ENCODE data around the gene TGFB2. TPM values are rescaled to one million over a fixed set of nuclear protein-coding genes. Genes with fewer than 3 reads are reported as not detected.

TGFB2 gene
- 23.5 TPM for polyA plus RNA-seq (2013, experiment 1 of 2)
- 23.9 TPM for polyA plus RNA-seq (2013, experiment 2 of 2)

DNA sequence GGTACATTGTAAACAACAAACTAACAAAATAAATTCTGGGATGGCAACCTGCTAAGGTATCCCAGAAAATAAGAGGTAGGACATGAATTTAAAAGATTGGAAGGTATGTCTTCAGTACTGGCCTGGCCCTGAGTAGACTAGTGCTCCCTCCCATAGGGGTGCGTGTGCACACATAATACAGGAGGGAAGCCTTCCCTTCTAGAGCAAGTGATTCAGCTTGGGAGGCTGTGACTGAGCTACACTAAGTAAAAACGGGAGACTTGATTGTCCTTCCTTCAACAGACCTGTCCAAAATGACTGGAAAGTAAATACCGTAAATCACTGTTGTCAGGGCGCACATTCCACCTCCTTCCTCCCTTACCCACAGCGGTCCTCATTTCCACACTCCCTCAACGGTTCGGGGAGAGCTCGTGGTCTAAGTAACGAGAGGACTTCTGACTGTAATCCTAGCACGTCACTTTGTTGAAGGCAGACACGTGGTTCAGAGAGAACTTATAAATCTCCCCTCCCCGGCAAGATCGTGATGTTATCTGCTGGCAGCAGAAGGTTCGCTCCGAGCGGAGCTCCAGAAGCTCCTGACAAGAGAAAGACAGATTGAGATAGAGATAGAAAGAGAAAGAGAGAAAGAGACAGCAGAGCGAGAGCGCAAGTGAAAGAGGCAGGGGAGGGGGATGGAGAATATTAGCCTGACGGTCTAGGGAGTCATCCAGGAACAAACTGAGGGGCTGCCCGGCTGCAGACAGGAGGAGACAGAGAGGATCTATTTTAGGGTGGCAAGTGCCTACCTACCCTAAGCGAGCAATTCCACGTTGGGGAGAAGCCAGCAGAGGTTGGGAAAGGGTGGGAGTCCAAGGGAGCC, at the start of gene TGFB2:
Gene TGFB2 (plus strand): TSS at position 523 of the 859 bp plus-strand sequence. CDS start 1,366 bp downstream, outside the sequence.
- Histone ChIP-seq H3K4me2 (ENCODE audit: low read length, poor library complexity, severe bottlenecking) (peak within 1 kb of the TSS; percentile 56), H3K4me1 (ENCODE audit: control insufficient read depth, insufficient read depth, low read depth, low read length) (no peaks in the 10 kb centered on the region), H3K18ac (ENCODE audit: low read depth in 1 of 2, low read length in 2 of 2) (peak within 1 kb of the TSS; percentile 62 to 85), H2BK12ac (ENCODE audit: low read length in 2 of 2) (peak within 1 kb of the TSS in 1 of 2 experiments; percentile 8), H3K9ac (ENCODE audit: low read length) (peak within 1 kb of the TSS; percentile 96), H3K27ac (ENCODE audit: low read length, poor library complexity, severe bottlenecking) (peak within 1 kb of the TSS; percentile 99), H2BK5ac (ENCODE audit: low read depth, low read length, poor library complexity, severe bottlenecking) (peak within 1 kb of the TSS; percentile 46), H2AFZ (ENCODE audit: low read depth, low read length) (peak within 1 kb of the TSS; percentile 30), H3K14ac (ENCODE audit: low read length in 2 of 2) (peak within 1 kb of the TSS in 1 of 2 experiments; percentile 51), H3K27me3 (ENCODE audit: control insufficient read depth in 1 of 2, insufficient read depth in 1 of 2, low read length in 2 of 2) (no peaks in the 10 kb centered on the region), H3K79me1 (replicated peaks; ENCODE audit: low read length, poor library complexity, severe bottlenecking) (peaks cover 4% of the 10 kb centered on the region), H3K9me3 (ENCODE audit: control insufficient read depth, low read length) (no peaks in the 10 kb centered on the region), H3K4me3 (ENCODE audit: insufficient read depth in 1 of 2, low read depth in 1 of 2, low read length in 2 of 2) (peak within 1 kb of the TSS; percentile 82 to 90), H2AK5ac (ENCODE audit: low read length, severe bottlenecking) (no peak within 1 kb of the TSS), H3K4ac (ENCODE audit: low read depth in 1 of 2, low read length in 2 of 2) (peak within 1 kb of the TSS; percentile 26 to 54), H2BK15ac (ENCODE audit: low read depth, poor library complexity, severe bottlenecking) (peak within 1 kb of the TSS; percentile 79), H3K23ac (ENCODE audit: low read length in 2 of 2) (peak within 1 kb of the TSS in 1 of 2 experiments; percentile 81), H3K36me3 (ENCODE audit: control insufficient read depth in 1 of 2, insufficient read depth in 2 of 2, low read depth in 1 of 2, low read length in 2 of 2) (no peaks in the 10 kb centered on the region), H4K91ac (ENCODE audit: low read length) (no peak within 1 kb of the TSS), H4K8ac (ENCODE audit: low read length) (peak within 1 kb of the TSS; percentile 42), H2BK120ac (ENCODE audit: low read depth, low read length) (no peak within 1 kb of the TSS)
- DNase-seq = peak; percentile 89
- WGBS = 4% methylated on average over 22 of the region's 22 CpGs

DNA sequence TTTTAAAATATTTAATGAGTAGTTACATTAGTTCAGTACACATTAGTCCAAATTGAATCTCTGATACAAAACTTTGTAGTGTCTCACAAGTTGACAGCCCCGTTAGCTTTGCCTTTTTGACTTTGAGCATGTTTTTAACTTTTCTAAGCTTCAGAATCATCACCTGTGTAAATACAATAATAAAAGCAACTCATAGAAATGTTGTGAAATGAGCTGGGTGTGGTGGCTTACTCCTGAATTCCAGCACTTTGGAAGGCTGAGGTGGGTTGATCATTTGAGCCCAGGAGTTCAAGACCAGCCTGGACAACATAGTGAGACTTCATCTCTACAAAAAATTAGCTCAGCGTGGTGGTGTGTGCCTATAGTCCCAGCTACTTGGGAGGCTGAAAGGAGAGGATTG, 49.0 kb upstream of the TGFB2 start:
- 89% methylated on average over 1 of the region's 2 CpGs for WGBS
- H2AFZ ChIP-seq (ENCODE audit: low read depth, low read length) = no peak overlapping the region
- no peaks in the 10 kb centered on the region for H3K27me3 ChIP-seq (ENCODE audit: control insufficient read depth in 1 of 2, insufficient read depth in 1 of 2, low read length in 2 of 2)
- H2AK5ac ChIP-seq (ENCODE audit: low read length, severe bottlenecking) = no peak overlapping the region
- no peaks in the 10 kb centered on the region for H3K9me3 ChIP-seq (ENCODE audit: control insufficient read depth, low read length)
- no peak overlapping the region for H4K91ac ChIP-seq (ENCODE audit: low read length)
- peaks cover 25% of the 10 kb centered on the region for H3K79me1 ChIP-seq (replicated peaks; ENCODE audit: low read length, poor library complexity, severe bottlenecking)
- H2BK5ac ChIP-seq (ENCODE audit: low read depth, low read length, poor library complexity, severe bottlenecking) = no peak overlapping the region
- no peak overlapping the region for H4K8ac ChIP-seq (ENCODE audit: low read length)
- no peak overlapping the region for H3K23ac ChIP-seq (ENCODE audit: low read length in 2 of 2)
- H2BK12ac ChIP-seq (ENCODE audit: low read length in 2 of 2) = no peak overlapping the region
- no peak overlapping the region for H3K4me3 ChIP-seq (ENCODE audit: insufficient read depth in 1 of 2, low read depth in 1 of 2, low read length in 2 of 2)
- H3K18ac ChIP-seq (ENCODE audit: low read depth in 1 of 2, low read length in 2 of 2) = no peak overlapping the region
- no peak overlapping the region for H3K9ac ChIP-seq (ENCODE audit: low read length)
- no peak overlapping the region for H3K27ac ChIP-seq (ENCODE audit: low read length, poor library complexity, severe bottlenecking)
- no peaks in the 10 kb centered on the region for H3K36me3 ChIP-seq (ENCODE audit: control insufficient read depth in 1 of 2, insufficient read depth in 2 of 2, low read depth in 1 of 2, low read length in 2 of 2)
- no peak overlapping the region for H3K14ac ChIP-seq (ENCODE audit: low read length in 2 of 2)
- no peak overlapping the region for H3K4me2 ChIP-seq (ENCODE audit: low read length, poor library complexity, severe bottlenecking)
- no peak for DNase-seq
- no peak overlapping the region for H2BK120ac ChIP-seq (ENCODE audit: low read depth, low read length)
- no peak overlapping the region for H3K4ac ChIP-seq (ENCODE audit: low read depth in 1 of 2, low read length in 2 of 2)
- no peaks in the 10 kb centered on the region for H3K4me1 ChIP-seq (ENCODE audit: control insufficient read depth, insufficient read depth, low read depth, low read length)
- H2BK15ac ChIP-seq (ENCODE audit: low read depth, poor library complexity, severe bottlenecking) = no peak overlapping the region

GRCh38 chr1:218297461-218297860, 47.7 kb upstream of the TGFB2 start:
- H3K18ac ChIP-seq (ENCODE audit: low read depth in 1 of 2, low read length in 2 of 2) = no peak overlapping the region
- no peaks in the 10 kb centered on the region for H3K36me3 ChIP-seq (ENCODE audit: control insufficient read depth in 1 of 2, insufficient read depth in 2 of 2, low read depth in 1 of 2, low read length in 2 of 2)
- H2BK12ac ChIP-seq (ENCODE audit: low read length in 2 of 2) = no peak overlapping the region
- H3K4me1 ChIP-seq (ENCODE audit: control insufficient read depth, insufficient read depth, low read depth, low read length) = no peaks in the 10 kb centered on the region
- no peak overlapping the region for H4K91ac ChIP-seq (ENCODE audit: low read length)
- H2AK5ac ChIP-seq (ENCODE audit: low read length, severe bottlenecking) = no peak overlapping the region
- DNase-seq = no peak
- no peak overlapping the region for H2AFZ ChIP-seq (ENCODE audit: low read depth, low read length)
- H3K27ac ChIP-seq (ENCODE audit: low read length, poor library complexity, severe bottlenecking) = no peak overlapping the region
- H2BK5ac ChIP-seq (ENCODE audit: low read depth, low read length, poor library complexity, severe bottlenecking) = no peak overlapping the region
- H4K8ac ChIP-seq (ENCODE audit: low read length) = no peak overlapping the region
- no peak overlapping the region for H2BK15ac ChIP-seq (ENCODE audit: low read depth, poor library complexity, severe bottlenecking)
- H3K4me2 ChIP-seq (ENCODE audit: low read length, poor library complexity, severe bottlenecking) = no peak overlapping the region
- no peaks in the 10 kb centered on the region for H3K9me3 ChIP-seq (ENCODE audit: control insufficient read depth, low read length)
- no peak overlapping the region for H3K14ac ChIP-seq (ENCODE audit: low read length in 2 of 2)
- H2BK120ac ChIP-seq (ENCODE audit: low read depth, low read length) = no peak overlapping the region
- H3K4ac ChIP-seq (ENCODE audit: low read depth in 1 of 2, low read length in 2 of 2) = no peak overlapping the region
- no peaks in the 10 kb centered on the region for H3K27me3 ChIP-seq (ENCODE audit: control insufficient read depth in 1 of 2, insufficient read depth in 1 of 2, low read length in 2 of 2)
- no peak overlapping the region for H3K23ac ChIP-seq (ENCODE audit: low read length in 2 of 2)
- H3K79me1 ChIP-seq (replicated peaks; ENCODE audit: low read length, poor library complexity, severe bottlenecking) = peaks cover 23% of the 10 kb centered on the region
- H3K9ac ChIP-seq (ENCODE audit: low read length) = no peak overlapping the region
- 60% methylated on average over 1 of the region's 2 CpGs for WGBS
- no peak overlapping the region for H3K4me3 ChIP-seq (ENCODE audit: insufficient read depth in 1 of 2, low read depth in 1 of 2, low read length in 2 of 2)

DNA sequence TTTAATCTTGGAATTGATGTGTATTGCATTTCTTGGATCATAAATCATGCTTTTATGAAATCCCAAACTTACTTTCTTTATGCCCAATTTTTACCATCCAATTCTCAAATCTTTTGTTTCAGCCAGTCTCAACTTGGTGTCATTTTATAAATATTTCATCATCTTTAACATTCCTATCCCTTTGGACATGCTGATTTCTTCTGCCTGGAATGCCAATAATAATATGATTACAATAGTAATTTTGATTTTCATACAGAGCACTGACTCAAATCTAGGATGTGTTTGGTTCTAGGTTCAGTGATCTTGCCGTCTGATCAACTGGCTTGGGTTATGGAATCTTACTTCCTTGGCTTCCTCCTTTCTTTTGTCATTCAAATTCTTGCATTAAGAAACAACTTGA, 47.3 kb upstream of the TGFB2 start:
- H3K18ac ChIP-seq (ENCODE audit: low read depth in 1 of 2, low read length in 2 of 2) = no peak overlapping the region
- H2BK15ac ChIP-seq (ENCODE audit: low read depth, poor library complexity, severe bottlenecking) = no peak overlapping the region
- H2BK5ac ChIP-seq (ENCODE audit: low read depth, low read length, poor library complexity, severe bottlenecking) = no peak overlapping the region
- H3K4me1 ChIP-seq (ENCODE audit: control insufficient read depth, insufficient read depth, low read depth, low read length) = no peaks in the 10 kb centered on the region
- H3K9me3 ChIP-seq (ENCODE audit: control insufficient read depth, low read length) = no peaks in the 10 kb centered on the region
- H2AFZ ChIP-seq (ENCODE audit: low read depth, low read length) = no peak overlapping the region
- no peak overlapping the region for H3K14ac ChIP-seq (ENCODE audit: low read length in 2 of 2)
- H3K23ac ChIP-seq (ENCODE audit: low read length in 2 of 2) = no peak overlapping the region
- no peaks in the 10 kb centered on the region for H3K27me3 ChIP-seq (ENCODE audit: control insufficient read depth in 1 of 2, insufficient read depth in 1 of 2, low read length in 2 of 2)
- H3K4ac ChIP-seq (ENCODE audit: low read depth in 1 of 2, low read length in 2 of 2) = no peak overlapping the region
- no peak overlapping the region for H3K4me3 ChIP-seq (ENCODE audit: insufficient read depth in 1 of 2, low read depth in 1 of 2, low read length in 2 of 2)
- peaks cover 0 to 2% of the 10 kb centered on the region in 2 experiments for H3K36me3 ChIP-seq (ENCODE audit: control insufficient read depth in 1 of 2, insufficient read depth in 2 of 2, low read depth in 1 of 2, low read length in 2 of 2)
- no peak overlapping the region for H3K27ac ChIP-seq (ENCODE audit: low read length, poor library complexity, severe bottlenecking)
- H4K8ac ChIP-seq (ENCODE audit: low read length) = no peak overlapping the region
- no peak overlapping the region for H3K4me2 ChIP-seq (ENCODE audit: low read length, poor library complexity, severe bottlenecking)
- no peak overlapping the region for H2BK120ac ChIP-seq (ENCODE audit: low read depth, low read length)
- H4K91ac ChIP-seq (ENCODE audit: low read length) = no peak overlapping the region
- H2AK5ac ChIP-seq (ENCODE audit: low read length, severe bottlenecking) = no peak overlapping the region
- H2BK12ac ChIP-seq (ENCODE audit: low read length in 2 of 2) = no peak overlapping the region
- DNase-seq = no peak
- H3K9ac ChIP-seq (ENCODE audit: low read length) = no peak overlapping the region
- 100% methylated on average over 1 of the region's 1 CpG for WGBS
- H3K79me1 ChIP-seq (replicated peaks; ENCODE audit: low read length, poor library complexity, severe bottlenecking) = peaks cover 21% of the 10 kb centered on the region

Data from mesenchymal stem cell (in vitro differentiated cells and primary cell).